Measurements from ENCODE around the gene DLG2. TPM values are rescaled to one million over a fixed set of nuclear protein-coding genes. Genes with fewer than 3 reads are reported as not detected.
A peak's percentile ranks its signal among the peaks of the same experiment; 100 is the strongest.

The DLG2 gene
- total RNA-seq, 1 donor from 2014 or later, result 6.7 TPM

- Mint-ChIP-seq H3K4me1 (no peaks in the 10 kb centered on the region), H3K9me3 (no peaks in the 10 kb centered on the region), H3K27me3 (ENCODE audit: low read depth) (peaks cover 12% of the 10 kb centered on the region), H3K36me3 (no peaks in the 10 kb centered on the region), H3K27ac (no peak overlapping the region), H3K4me3 (no peak overlapping the region)
- no peak for DNase-seq (ENCODE audit: low spot score in 2 of 2, unreplicated experiment in 2 of 2)
- peak; percentile 52 for TF ChIP-seq CTCF (IDR thresholded peaks at IDR 0.05; ENCODE audit: unreplicated experiment)
These were observed 1799.1 kb downstream of the DLG2 start for GRCh38 chr11:83827940-83828554.

- H3K4me1 Mint-ChIP-seq, result no peaks in the 10 kb centered on the region
- no peak overlapping the region for H3K27ac Mint-ChIP-seq
- no peaks in the 10 kb centered on the region for H3K9me3 Mint-ChIP-seq
- H3K27me3 Mint-ChIP-seq (ENCODE audit: low read depth), result peaks cover 12% of the 10 kb centered on the region
- TF ChIP-seq CTCF (IDR thresholded peaks at IDR 0.05; ENCODE audit: unreplicated experiment), result no peak
- no peaks in the 10 kb centered on the region for H3K36me3 Mint-ChIP-seq
- no peak overlapping the region for H3K4me3 Mint-ChIP-seq
- DNase-seq (ENCODE audit: low spot score in 2 of 2, unreplicated experiment in 2 of 2), result no peak
These were observed 1799.6 kb downstream of the DLG2 start for GRCh38 chr11:83827520-83827919.

GRCh38 chr11:83826078-83826477 lies 1801.1 kb downstream of the DLG2 start:
- Mint-ChIP-seq H3K4me1 (no peaks in the 10 kb centered on the region), H3K9me3 (no peaks in the 10 kb centered on the region), H3K4me3 (no peak overlapping the region), H3K36me3 (no peaks in the 10 kb centered on the region), H3K27me3 (ENCODE audit: low read depth) (peaks cover 6% of the 10 kb centered on the region), H3K27ac (no peak overlapping the region)
- DNase-seq (ENCODE audit: low spot score in 2 of 2, unreplicated experiment in 2 of 2), result no peak
- TF ChIP-seq CTCF (IDR thresholded peaks at IDR 0.05; ENCODE audit: unreplicated experiment), result no peak

GRCh38 chr11:83823461-83824025 lies 1803.6 kb downstream of the DLG2 start:
- no peak for DNase-seq (ENCODE audit: low spot score in 2 of 2, unreplicated experiment in 2 of 2)
- peaks cover 4% of the 10 kb centered on the region for H3K27me3 Mint-ChIP-seq (ENCODE audit: low read depth)
- no peaks in the 10 kb centered on the region for H3K9me3 Mint-ChIP-seq
- no peak overlapping the region for H3K27ac Mint-ChIP-seq
- peaks cover 3% of the 10 kb centered on the region for H3K4me1 Mint-ChIP-seq
- no peak overlapping the region for H3K4me3 Mint-ChIP-seq
- H3K36me3 Mint-ChIP-seq, result no peaks in the 10 kb centered on the region
- no peak for TF ChIP-seq CTCF (IDR thresholded peaks at IDR 0.05; ENCODE audit: unreplicated experiment)

- Mint-ChIP-seq H3K9me3 (no peaks in the 10 kb centered on the region), H3K36me3 (no peaks in the 10 kb centered on the region), H3K27ac (no peak overlapping the region), H3K4me3 (no peak overlapping the region), H3K4me1 (peaks cover 3% of the 10 kb centered on the region), H3K27me3 (ENCODE audit: low read depth) (no peaks in the 10 kb centered on the region)
- peak; percentile 69 for TF ChIP-seq CTCF (IDR thresholded peaks at IDR 0.05; ENCODE audit: unreplicated experiment)
- no peak for DNase-seq (ENCODE audit: low spot score in 2 of 2, unreplicated experiment in 2 of 2)
These were observed 1807.1 kb downstream of the DLG2 start for GRCh38 chr11:83819931-83820549.

Measured in mesothelial cell of epicardium (in vitro differentiated cells).